Hepatocyte (in vitro differentiated cells): ENCODE measurements around the gene KRT16. TPM values are rescaled to one million over a fixed set of nuclear protein-coding genes. Genes with fewer than 3 reads are reported as not detected.

ENCODE experiments used
- DNase-seq: peaks from one replicate; pipeline ENCODE4 v3.0.0-alpha.2; 2016; ENCODE audit warnings: low spot score
- H2AFZ ChIP-seq: fragments of 200-600 bp; sonication (generic); 2 replicates; pipeline ENCODE4 v1.6.0; 2016; ENCODE audit warnings: antibody characterized with exemption, mild to moderate bottlenecking
- H3K27ac ChIP-seq: fragments of 200-600 bp; sonication (generic); 2 replicates; pipeline ENCODE4 v1.5.1; 2016; ENCODE audit warnings: mild to moderate bottlenecking
- H3K27me3 ChIP-seq: fragments of 200-600 bp; sonication (generic); 2 replicates; pipeline ENCODE4 v1.6.1; 2016
- H3K36me3 ChIP-seq: fragments of 200-600 bp; sonication (generic); replicated peaks from 2 replicates; pipeline ENCODE4 v1.5.1; 2016; ENCODE audit warnings: low read depth; ENCODE audit not compliant: insufficient read depth
- H3K4me1 ChIP-seq: fragments of 200-600 bp; sonication (generic); 2 replicates; pipeline ENCODE4 v1.5.1; 2016; ENCODE audit warnings: mild to moderate bottlenecking, moderate library complexity; ENCODE audit not compliant: insufficient read depth
- H3K4me2 ChIP-seq: fragments of 200-600 bp; sonication (generic); 2 replicates; pipeline ENCODE4 v1.6.0; 2016
- H3K4me3 ChIP-seq: fragments of 200-600 bp; sonication (generic); 2 replicates; pipeline ENCODE4 v1.5.1; 2016; ENCODE audit warnings: mild to moderate bottlenecking
- H3K79me2 ChIP-seq: fragments of 200-600 bp; sonication (generic); 2 replicates; pipeline ENCODE4 v1.6.0; 2017; ENCODE audit warnings: mild to moderate bottlenecking
- H3K9me2 ChIP-seq: fragments of 200-600 bp; sonication (generic); replicated peaks from 2 replicates; pipeline ENCODE4 v1.6.0; 2017; ENCODE audit warnings: mild to moderate bottlenecking; ENCODE audit not compliant: insufficient read depth
- H3K9me3 ChIP-seq: fragments of 200-600 bp; sonication (generic); 2 replicates; pipeline ENCODE4 v1.5.1; 2016; ENCODE audit warnings: low read depth, mild to moderate bottlenecking
- H4K20me1 ChIP-seq: fragments of 200-600 bp; sonication (generic); 2 replicates; pipeline ENCODE4 v1.6.0; 2016; ENCODE audit warnings: mild to moderate bottlenecking; ENCODE audit not compliant: insufficient read depth, poor library complexity, severe bottlenecking
- CTCF ChIP-seq: fragments of 200-600 bp; sonication (generic); IDR thresholded peaks from 2 replicates; pipeline ENCODE4 v1.5.1; 2016; ENCODE audit warnings: antibody characterized with exemption, mild to moderate bottlenecking; ENCODE audit not compliant: poor library complexity
- EZH2 ChIP-seq: fragments of 200-600 bp; sonication (generic); IDR thresholded peaks from 2 replicates; pipeline ENCODE4 v1.6.1; 2016; ENCODE audit warnings: antibody characterized with exemption, mild to moderate bottlenecking, borderline replicate concordance
- EZH2phosphoT487 ChIP-seq: fragments of 200-600 bp; sonication (generic); IDR thresholded peaks from one replicate; pipeline ENCODE4 v1.6.1; 2018; ENCODE audit warnings: antibody characterized with exemption, mild to moderate bottlenecking, low read depth, moderate library complexity; ENCODE audit not compliant: unreplicated experiment, severe bottlenecking
- WGBS: methylation state at CpG from one replicate; pipeline ENCODE4 v1.1.6; 2016; ENCODE audit warnings: low lambda C conversion rate; ENCODE audit errors: missing lambda C conversion rate; 5-methylcytosine and 5-hydroxymethylcytosine counted together
- polyA plus RNA-seq: library from polyadenylated mRNA; unstranded; fragments of >200 nt; fragmentation: Nextera tagmentation; extraction: Ambion mirVana; gene quantifications from 2 replicates; pipeline ENCODE4 v1.2.1, GENCODE V29; 2016
- total RNA-seq: library from RNA; depleted of rRNA; stranded (reverse); fragments of >200 nt; gene quantifications from 2 replicates; pipeline ENCODE4 v1.2.3, GENCODE V29; 2014

KRT16 gene
- total and polyA plus RNA-seq, 2 experiments from 2014 or later: 0.90 to 2.5 TPM

- H3K27ac ChIP-seq: peak overlapping the region; percentile 98
- H3K4me2 ChIP-seq: peak overlapping the region; percentile 19
- no peak overlapping the region for H3K4me3 ChIP-seq
- H4K20me1 ChIP-seq: no peaks in the 10 kb centered on the region
- H3K79me2 ChIP-seq: no peaks in the 10 kb centered on the region
- peaks cover 51% of the 10 kb centered on the region for H3K4me1 ChIP-seq
- no peaks in the 10 kb centered on the region for H3K36me3 ChIP-seq
- peak overlapping the region; percentile 15 for H2AFZ ChIP-seq
- H3K9me2 ChIP-seq: no peaks in the 10 kb centered on the region
- H3K9me3 ChIP-seq: no peaks in the 10 kb centered on the region
- no peaks in the 10 kb centered on the region for H3K27me3 ChIP-seq
- WGBS: 47% methylated on average over 18 of the region's 18 CpGs
- no peak for TF ChIP-seq EZH2phosphoT487
- TF ChIP-seq CTCF: no peak
- no peak for TF ChIP-seq EZH2
- DNase-seq: peak; percentile 83
Measured at GRCh38 chr17:41655611-41656111, 43.1 kb upstream of the KRT16 start.

GRCh38 chr17:41654678-41655607, 42.4 kb upstream of the KRT16 start:
- Histone ChIP-seq H3K27ac (peak overlapping the region; percentile 98), H3K4me1 (peaks cover 51% of the 10 kb centered on the region), H3K4me3 (no peak overlapping the region), H4K20me1 (no peaks in the 10 kb centered on the region), H3K27me3 (no peaks in the 10 kb centered on the region), H3K9me3 (no peaks in the 10 kb centered on the region), H3K9me2 (no peaks in the 10 kb centered on the region), H3K79me2 (no peaks in the 10 kb centered on the region), H3K36me3 (no peaks in the 10 kb centered on the region), H2AFZ (peak overlapping the region; percentile 15), H3K4me2 (peak overlapping the region; percentile 19)
- no peak for TF ChIP-seq EZH2
- TF ChIP-seq EZH2phosphoT487: no peak
- TF ChIP-seq CTCF: no peak
- WGBS: 88% methylated on average over 23 of the region's 24 CpGs
- DNase-seq: no peak

- Histone ChIP-seq H3K4me2 (no peak overlapping the region), H3K27ac (peak overlapping the region; percentile 98), H3K9me3 (no peaks in the 10 kb centered on the region), H2AFZ (no peak overlapping the region), H4K20me1 (no peaks in the 10 kb centered on the region), H3K36me3 (no peaks in the 10 kb centered on the region), H3K4me3 (no peak overlapping the region), H3K4me1 (peaks cover 51% of the 10 kb centered on the region), H3K27me3 (no peaks in the 10 kb centered on the region), H3K79me2 (no peaks in the 10 kb centered on the region), H3K9me2 (no peaks in the 10 kb centered on the region)
- DNase-seq: peak; percentile 91
- WGBS: 60% methylated on average over 14 of the region's 14 CpGs
- no peak for TF ChIP-seq EZH2phosphoT487
Measured at GRCh38 chr17:41653892-41654677, 41.5 kb upstream of the KRT16 start.

- peaks cover 54% of the 10 kb centered on the region for H3K4me1 ChIP-seq
- DNase-seq: no peak
- H3K36me3 ChIP-seq: no peaks in the 10 kb centered on the region
- H3K4me2 ChIP-seq: no peak overlapping the region
- peak overlapping the region; percentile 98 for H3K27ac ChIP-seq
- 98% methylated on average over 5 of the region's 5 CpGs for WGBS
- no peaks in the 10 kb centered on the region for H3K9me3 ChIP-seq
- no peaks in the 10 kb centered on the region for H3K79me2 ChIP-seq
- H2AFZ ChIP-seq: no peak overlapping the region
- no peak overlapping the region for H3K4me3 ChIP-seq
- H3K9me2 ChIP-seq: no peaks in the 10 kb centered on the region
- TF ChIP-seq EZH2phosphoT487 (no peak), EZH2 (no peak), CTCF (no peak)
- H3K27me3 ChIP-seq: no peaks in the 10 kb centered on the region
- H4K20me1 ChIP-seq: no peaks in the 10 kb centered on the region
Measured at GRCh38 chr17:41653421-41653820, 40.9 kb upstream of the KRT16 start.
